Measurements from ENCODE around the gene DNAJA2. TPM values are rescaled to one million over a fixed set of nuclear protein-coding genes. Genes with fewer than 3 reads are reported as not detected.

DNAJA2 gene
- total RNA-seq, 5 donors from 2014 or later (not counting 1 experiment from before 2014, with no cell fraction given), result 60.4 to 75.3 (median 67.4) TPM

DNA sequence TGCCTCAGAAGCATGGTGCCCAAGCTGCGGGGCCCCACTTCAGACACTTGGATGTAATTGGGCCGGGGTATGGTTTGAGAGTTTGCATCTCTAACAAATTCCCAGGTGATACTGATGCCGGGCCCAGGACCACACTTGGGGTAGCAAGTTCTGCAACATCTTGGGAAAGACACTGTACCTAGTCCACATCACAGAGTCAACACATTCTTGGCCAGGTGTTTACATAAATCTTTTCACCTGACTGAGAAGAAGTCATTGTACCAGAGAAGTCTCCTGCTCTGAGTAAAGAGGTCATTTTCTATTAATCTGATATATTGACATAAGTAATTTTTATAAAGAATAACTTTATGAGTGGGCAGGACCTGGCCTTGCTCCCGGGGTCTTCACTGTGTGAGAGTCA is 61.8 kb downstream of the DNAJA2 start:
- H3K27ac Mint-ChIP-seq, result no peak overlapping the region
- CTCF ChIA-PET, result no interaction called here
- H3K4me1 Mint-ChIP-seq, result peaks cover 0 to 6% (median 2%) of the 10 kb centered on the region in 3 donors
- H3K4me1 ChIP-seq (ENCODE audit: control insufficient read depth in 1 of 2, extremely low read depth in 1 of 2, insufficient read depth in 2 of 2, low read length in 2 of 2), result no peaks in the 10 kb centered on the region
- POLR2A ChIA-PET, result no interaction called here
- no peak overlapping the region for H3K27ac ChIP-seq (ENCODE audit: low read length)
- no peaks in the 10 kb centered on the region for H3K27me3 Mint-ChIP-seq
- no peak overlapping the region for H3K4me3 ChIP-seq (ENCODE audit: control insufficient read depth in 1 of 2, extremely low read depth in 1 of 2, low read length in 1 of 2)
- no peaks in the 10 kb centered on the region for H3K9me3 Mint-ChIP-seq
- no peaks in the 10 kb centered on the region for H3K36me3 Mint-ChIP-seq
- WGBS (ENCODE audit: insufficient coverage), result 93% methylated on average over 3 of the region's 4 CpGs
- H3K27me3 ChIP-seq (replicated peaks in 1 of 2; ENCODE audit: control insufficient read depth in 2 of 2, extremely low read depth in 1 of 2, insufficient read depth in 2 of 2, low read length in 1 of 2), result no peaks in the 10 kb centered on the region
- H3K9me3 ChIP-seq, result no peaks in the 10 kb centered on the region
- no peak for DNase-seq
- H3K36me3 ChIP-seq (ENCODE audit: control insufficient read depth in 2 of 2, extremely low read depth in 1 of 2, insufficient read depth in 1 of 2, low read length in 1 of 2), result no peaks in the 10 kb centered on the region
- H3K4me3 Mint-ChIP-seq, result no peak overlapping the region
- ATAC-seq (replicated peaks in 1 of 4), result no peak

GRCh38 chr16:46911038-46911437 is 62.4 kb downstream of the DNAJA2 start:
- WGBS (ENCODE audit: insufficient coverage), result 65% methylated on average over 2 of the region's 3 CpGs
- no peak overlapping the region for H3K4me3 ChIP-seq (ENCODE audit: control insufficient read depth in 1 of 2, extremely low read depth in 1 of 2, low read length in 1 of 2)
- no peaks in the 10 kb centered on the region for H3K27me3 Mint-ChIP-seq
- H3K4me3 Mint-ChIP-seq, result no peak overlapping the region
- H3K9me3 ChIP-seq, result no peaks in the 10 kb centered on the region
- no peaks in the 10 kb centered on the region for H3K27me3 ChIP-seq (replicated peaks in 1 of 2; ENCODE audit: control insufficient read depth in 2 of 2, extremely low read depth in 1 of 2, insufficient read depth in 2 of 2, low read length in 1 of 2)
- no peaks in the 10 kb centered on the region for H3K36me3 ChIP-seq (ENCODE audit: control insufficient read depth in 2 of 2, extremely low read depth in 1 of 2, insufficient read depth in 1 of 2, low read length in 1 of 2)
- ATAC-seq (replicated peaks in 1 of 4), result no peak
- H3K27ac ChIP-seq (ENCODE audit: low read length), result no peak overlapping the region
- no peaks in the 10 kb centered on the region for H3K4me1 ChIP-seq (ENCODE audit: control insufficient read depth in 1 of 2, extremely low read depth in 1 of 2, insufficient read depth in 2 of 2, low read length in 2 of 2)
- no peak for DNase-seq
- CTCF ChIA-PET, result no interaction called here
- H3K4me1 Mint-ChIP-seq, result peaks cover 0 to 6% (median 2%) of the 10 kb centered on the region in 3 donors
- H3K36me3 Mint-ChIP-seq, result no peaks in the 10 kb centered on the region
- H3K27ac Mint-ChIP-seq, result no peak overlapping the region
- no peaks in the 10 kb centered on the region for H3K9me3 Mint-ChIP-seq
- POLR2A ChIA-PET, result interaction anchor here in 1 of 2 donors (0.6 kb wide), 1 partner anchor 233 kb away, joined by 6 read pairs; no protein-coding TSS in a partner anchor

- ATAC-seq (replicated peaks in 1 of 4), result peak in 3 of 4 experiments; percentile 39 to 44 (median 42)
- Mint-ChIP-seq H3K36me3 (no peaks in the 10 kb centered on the region), H3K4me3 (no peak overlapping the region), H3K9me3 (no peaks in the 10 kb centered on the region), H3K27me3 (no peaks in the 10 kb centered on the region), H3K27ac (no peak overlapping the region), H3K4me1 (peaks cover 0 to 6% (median 2%) of the 10 kb centered on the region in 3 donors)
- Histone ChIP-seq H3K4me3 (ENCODE audit: control insufficient read depth in 1 of 2, extremely low read depth in 1 of 2, low read length in 1 of 2) (no peak overlapping the region), H3K27ac (ENCODE audit: low read length) (no peak overlapping the region), H3K9me3 (no peaks in the 10 kb centered on the region), H3K27me3 (replicated peaks in 1 of 2; ENCODE audit: control insufficient read depth in 2 of 2, extremely low read depth in 1 of 2, insufficient read depth in 2 of 2, low read length in 1 of 2) (no peaks in the 10 kb centered on the region), H3K36me3 (ENCODE audit: control insufficient read depth in 2 of 2, extremely low read depth in 1 of 2, insufficient read depth in 1 of 2, low read length in 1 of 2) (no peaks in the 10 kb centered on the region), H3K4me1 (ENCODE audit: control insufficient read depth in 1 of 2, extremely low read depth in 1 of 2, insufficient read depth in 2 of 2, low read length in 2 of 2) (no peaks in the 10 kb centered on the region)
- peak; percentile 9 to 78 (median 45) for DNase-seq
- 39% methylated on average over 2 of the region's 6 CpGs for whole genome bisulfite sequencing (ENCODE audit: insufficient coverage)
- ChIA-PET POLR2A (interaction anchor here in 1 of 2 donors (0.6 kb wide), 1 partner anchor 249 kb away, joined by 3 read pairs; no protein-coding TSS in a partner anchor), CTCF (interaction anchor here (0.6 to 6.2 kb wide), 12 partner anchors 13 to 235 kb away, joined by 3 to 76 read pairs (median 3); no protein-coding TSS in a partner anchor)
These were observed 64.7 kb downstream of the DNAJA2 start for GRCh38 chr16:46908540-46909372.

DNA sequence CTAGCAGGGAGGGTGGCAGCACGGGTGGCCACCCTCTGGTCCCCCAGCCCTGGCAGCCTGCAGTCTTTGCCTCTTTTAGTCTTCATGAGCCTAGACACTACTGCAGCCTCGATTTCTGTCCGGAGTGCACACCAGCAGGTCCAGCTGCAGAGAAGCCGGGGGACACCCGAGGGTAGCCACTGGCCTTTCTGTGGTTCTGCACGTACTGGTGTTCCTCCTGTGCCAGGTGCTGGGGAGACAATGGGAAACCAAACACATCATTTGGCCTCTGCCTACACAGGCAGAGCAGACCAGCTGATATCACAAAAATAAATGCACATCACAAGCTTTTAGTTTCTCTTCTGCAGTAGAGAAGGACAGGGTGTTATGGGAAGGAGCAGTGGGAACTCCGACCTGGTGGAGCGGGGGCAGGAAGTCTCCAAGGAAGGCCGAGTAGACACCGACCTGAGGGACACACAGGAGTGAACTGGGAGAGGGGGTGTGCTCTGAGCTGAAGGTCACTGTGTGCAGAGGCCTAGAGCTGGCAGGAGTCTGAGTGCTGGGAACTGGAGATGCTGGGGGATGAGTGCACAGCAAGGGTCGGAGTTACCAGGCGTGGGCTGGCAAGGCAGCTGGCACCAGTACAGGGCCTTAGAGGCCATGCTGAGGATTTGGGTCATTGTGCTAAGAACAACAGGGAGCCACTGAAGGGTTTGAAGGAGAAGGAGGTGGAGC is 66.3 kb downstream of the DNAJA2 start:
- Mint-ChIP-seq H3K27ac (no peak overlapping the region), H3K4me1 (peaks cover 0 to 6% (median 2%) of the 10 kb centered on the region in 3 donors), H3K4me3 (no peak overlapping the region), H3K9me3 (no peaks in the 10 kb centered on the region), H3K36me3 (no peaks in the 10 kb centered on the region), H3K27me3 (no peaks in the 10 kb centered on the region)
- DNase-seq, result no peak
- H3K36me3 ChIP-seq (ENCODE audit: control insufficient read depth in 2 of 2, extremely low read depth in 1 of 2, insufficient read depth in 1 of 2, low read length in 1 of 2), result no peaks in the 10 kb centered on the region
- H3K4me1 ChIP-seq (ENCODE audit: control insufficient read depth in 1 of 2, extremely low read depth in 1 of 2, insufficient read depth in 2 of 2, low read length in 2 of 2), result no peaks in the 10 kb centered on the region
- ChIA-PET CTCF (interaction anchor here (0.6 to 6.2 kb wide), 6 partner anchors 54 to 233 kb away, joined by 3 to 76 read pairs (median 4); no protein-coding TSS in a partner anchor), POLR2A (no interaction called here)
- no peak overlapping the region for H3K4me3 ChIP-seq (ENCODE audit: control insufficient read depth in 1 of 2, extremely low read depth in 1 of 2, low read length in 1 of 2)
- ATAC-seq (replicated peaks in 1 of 4), result no peak
- no peak overlapping the region for H3K27ac ChIP-seq (ENCODE audit: low read length)
- H3K27me3 ChIP-seq (replicated peaks in 1 of 2; ENCODE audit: control insufficient read depth in 2 of 2, extremely low read depth in 1 of 2, insufficient read depth in 2 of 2, low read length in 1 of 2), result no peaks in the 10 kb centered on the region
- no peaks in the 10 kb centered on the region for H3K9me3 ChIP-seq
- 89% methylated on average over 10 of the region's 12 CpGs for WGBS (ENCODE audit: insufficient coverage)

- Mint-ChIP-seq H3K27me3 (no peaks in the 10 kb centered on the region), H3K4me1 (peaks cover 0 to 6% (median 2%) of the 10 kb centered on the region in 3 donors), H3K36me3 (no peaks in the 10 kb centered on the region), H3K9me3 (no peaks in the 10 kb centered on the region), H3K4me3 (no peak overlapping the region), H3K27ac (no peak overlapping the region)
- Histone ChIP-seq H3K36me3 (ENCODE audit: control insufficient read depth in 2 of 2, extremely low read depth in 1 of 2, insufficient read depth in 1 of 2, low read length in 1 of 2) (no peaks in the 10 kb centered on the region), H3K27ac (ENCODE audit: low read length) (no peak overlapping the region), H3K27me3 (replicated peaks in 1 of 2; ENCODE audit: control insufficient read depth in 2 of 2, extremely low read depth in 1 of 2, insufficient read depth in 2 of 2, low read length in 1 of 2) (peaks cover 0 to 2% of the 10 kb centered on the region in 2 experiments), H3K4me1 (ENCODE audit: control insufficient read depth in 1 of 2, extremely low read depth in 1 of 2, insufficient read depth in 2 of 2, low read length in 2 of 2) (no peaks in the 10 kb centered on the region), H3K4me3 (ENCODE audit: control insufficient read depth in 1 of 2, extremely low read depth in 1 of 2, low read length in 1 of 2) (no peak overlapping the region), H3K9me3 (no peaks in the 10 kb centered on the region)
- DNase-seq, result no peak
- CTCF ChIA-PET, result interaction anchor here (0.6 to 6.2 kb wide), 4 partner anchors 15 to 233 kb away, joined by 5 to 76 read pairs (median 6); no protein-coding TSS in a partner anchor
- POLR2A ChIA-PET, result no interaction called here
- no peak for ATAC-seq (replicated peaks in 1 of 4)
- 92% methylated on average over 11 of the region's 12 CpGs for WGBS (ENCODE audit: insufficient coverage)
These were observed 67.0 kb downstream of the DNAJA2 start for GRCh38 chr16:46906360-46907060.
